H1 (cell line): Measurements from ENCODE around the gene TMA7. TPM values are rescaled to one million over a fixed set of nuclear protein-coding genes. Genes with fewer than 3 reads are reported as not detected.

Experiments
- BRCA1 ChIP-seq: IDR thresholded peaks from 2 replicates; pipeline ENCODE4 v1.6.1; 2012; ENCODE audit warnings: low read depth, low read length, improper control_type of control experiment
- CBX8 ChIP-seq: fragments of 300-800, 300-1000 bp; sonication (generic); IDR thresholded peaks from 2 replicates; pipeline ENCODE4 v1.7.1; 2016; ENCODE audit warnings: low read depth, low read length, borderline replicate concordance
- CEBPB ChIP-seq: IDR thresholded peaks from 2 replicates; pipeline ENCODE4 v1.6.1; 2012; ENCODE audit warnings: low read depth, low read length
- CHD1 ChIP-seq: IDR thresholded peaks from 2 replicates; pipeline ENCODE4 v1.6.1; 2012; ENCODE audit warnings: low read depth, low read length, improper control_type of control experiment
- EZH2 ChIP-seq: fragments of 200-600 bp; sonication (generic); IDR thresholded peaks from 2 replicates; pipeline ENCODE4 v1.7.1; 2012; ENCODE audit warnings: low read depth, mild to moderate bottlenecking, moderate library complexity, low read length, inconsistent platforms; ENCODE audit not compliant: severe bottlenecking
- RNF2 ChIP-seq: fragments of 200-900, 300-1000 bp; sonication (generic); IDR thresholded peaks from 2 replicates; pipeline ENCODE4 v1.7.1; 2016; ENCODE audit warnings: borderline replicate concordance, low read depth, mild to moderate bottlenecking, antibody characterized with exemption, low read length; ENCODE audit not compliant: poor library complexity, severe bottlenecking; ENCODE audit errors: missing control alignments
- SUZ12 ChIP-seq: fragments of 200-600 bp; sonication (generic); IDR thresholded peaks from 2 replicates; pipeline ENCODE4 v1.6.1; 2012; ENCODE audit warnings: mild to moderate bottlenecking, inconsistent platforms, low read length, moderate library complexity, mixed read lengths
- TCF12 ChIP-seq: IDR thresholded peaks from 2 replicates; pipeline ENCODE4 v1.6.1; 2011; ENCODE audit warnings: low read depth, mild to moderate bottlenecking, low read length
- polyA plus RNA-seq, 7 experiments: library from polyadenylated mRNA; depleted of rRNA in 3 of 7; stranded (reverse) in 5 of 7; unstranded in 2 of 7; fragments of >200 nt in 5 of 7; fragments of 200-250 nt in 2 of 7; gene quantifications; 1 replicate in 5 of 7; 2 replicates in 1 of 7; 4 replicates in 1 of 7; pipeline versions ENCODE4 v1.2.1 to v1.2.3, GENCODE V29; 2011 to 2013; ENCODE audit warnings: missing spikeins in 2 of 7, mixed read lengths in 2 of 7
- total RNA-seq: library from RNA; stranded (reverse); fragmentation: NEBNext Ultra II Directional; extraction: Animal tissue kit (Norgen Biotek cat#: 25700); gene quantifications from 2 replicates; pipeline ENCODE4 v1.2.1, GENCODE V29; 2021
- TF ChIP-seq, protein P1 (sequence below): IDR thresholded peaks from 2 replicates; pipeline ENCODE4 v1.6.1; 2011; ENCODE audit warnings: low read length, improper control_type of control experiment

The TMA7 gene
- total and polyA plus RNA-seq, 2 of the 8 experiments (the other 6 are each of a cell fraction or from before 2014, with no cell fraction given), result 138 to 305 TPM

DNA sequence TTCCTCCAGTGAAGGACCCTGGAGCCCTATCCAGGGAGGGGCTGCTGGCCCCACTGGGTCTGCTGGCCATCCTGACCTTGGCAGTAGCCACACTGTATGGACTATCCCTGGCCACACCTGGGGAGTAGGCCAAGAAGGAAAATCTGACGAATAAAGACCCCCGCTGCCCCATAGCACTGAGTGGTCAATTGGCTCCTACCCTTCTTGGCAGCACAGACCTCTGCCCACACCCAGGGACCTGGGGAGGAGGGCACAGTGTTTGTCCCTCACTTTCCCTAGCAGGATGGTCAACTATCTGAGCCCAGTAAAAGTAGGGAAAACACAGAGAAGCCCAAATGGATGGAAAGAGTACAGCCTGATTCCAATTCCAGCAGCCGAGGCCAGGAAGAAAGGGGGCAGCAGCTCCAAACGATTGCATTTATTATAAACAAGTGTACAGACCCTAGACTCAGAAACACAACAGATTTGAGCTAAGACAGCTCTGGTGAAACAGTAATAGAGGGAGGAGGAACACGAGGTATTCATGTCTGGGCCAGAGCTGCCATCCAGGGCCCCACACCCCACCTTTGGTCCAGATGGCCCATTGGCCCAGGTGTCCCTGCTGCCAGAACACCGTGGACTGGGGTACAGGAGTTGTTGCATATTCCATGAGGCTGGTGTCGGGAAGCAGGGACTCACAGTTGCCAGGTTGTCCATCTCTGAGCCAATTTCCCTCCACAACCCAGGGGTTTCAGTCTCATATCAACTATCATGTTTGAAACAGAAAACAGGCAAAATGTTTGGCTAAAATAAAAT, 27.6 kb downstream of the TMA7 start (continued):
- TF ChIP-seq, protein P1, sequence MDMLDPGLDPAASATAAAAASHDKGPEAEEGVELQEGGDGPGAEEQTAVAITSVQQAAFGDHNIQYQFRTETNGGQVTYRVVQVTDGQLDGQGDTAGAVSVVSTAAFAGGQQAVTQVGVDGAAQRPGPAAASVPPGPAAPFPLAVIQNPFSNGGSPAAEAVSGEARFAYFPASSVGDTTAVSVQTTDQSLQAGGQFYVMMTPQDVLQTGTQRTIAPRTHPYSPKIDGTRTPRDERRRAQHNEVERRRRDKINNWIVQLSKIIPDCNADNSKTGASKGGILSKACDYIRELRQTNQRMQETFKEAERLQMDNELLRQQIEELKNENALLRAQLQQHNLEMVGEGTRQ, result no peak
- TF ChIP-seq CHD1 (no peak), SUZ12 (no peak), RNF2 (no peak), CEBPB (no peak), TCF12 (no peak), EZH2 (no peak), BRCA1 (no peak), CBX8 (no peak)
